Subcutaneous adipose tissue (tissue), 4 donors: Measurements from ENCODE around the gene LIPC. TPM values are rescaled to one million over a fixed set of nuclear protein-coding genes. Genes with fewer than 3 reads are reported as not detected.

Experiments used
- CTCF ChIP-seq: fragments of 450-650 bp; IDR thresholded peaks from one replicate; pipeline ENCODE4 v1.5.1; 2016; ENCODE audit warnings: low read depth, mild to moderate bottlenecking, control low read depth, antibody characterized with exemption, moderate library complexity
- total RNA-seq, 4 donors: library from RNA; depleted of rRNA; stranded (reverse); fragments of >200 nt; gene quantifications; one replicate each; pipeline ENCODE4 v1.1.0, GENCODE V29; 2016

The LIPC gene
- total RNA-seq, 4 donors from 2014 or later: 0.44 to 0.51 TPM; not detected in 2

GRCh38 chr15:58479941-58480340 is 48.1 kb downstream of the LIPC start:
- TF ChIP-seq CTCF: no peak

GRCh38 chr15:58483376-58483775 is 51.6 kb downstream of the LIPC start:
- TF ChIP-seq CTCF: no peak

- no peak for TF ChIP-seq CTCF
Measured at GRCh38 chr15:58484791-58485600, 53.2 kb downstream of the LIPC start.

- TF ChIP-seq CTCF: no peak
Measured at GRCh38 chr15:58486062-58486461, 54.3 kb downstream of the LIPC start.

GRCh38 chr15:58486564-58486963 is 54.8 kb downstream of the LIPC start:
- no peak for TF ChIP-seq CTCF

GRCh38 chr15:58487041-58487723 is 55.4 kb downstream of the LIPC start:
- TF ChIP-seq CTCF: no peak

GRCh38 chr15:58487724-58488120 is 55.9 kb downstream of the LIPC start:
- TF ChIP-seq CTCF: no peak
